NT2/D1 (cell line): ENCODE data around the gene ASB6.
A peak's percentile ranks its signal among the peaks of the same experiment; 100 is the strongest.

Experiments
- DNase-seq: peaks from one replicate; pipeline ENCODE4 v3.0.0-alpha.2; 2011; ENCODE audit warnings: low read depth, low spot score
- H3K27me3 ChIP-seq: 2 replicates; pipeline ENCODE4 v1.6.0; 2011; ENCODE audit warnings: mild to moderate bottlenecking; ENCODE audit not compliant: insufficient read length, insufficient read depth
- H3K36me3 ChIP-seq: 2 replicates; pipeline ENCODE4 v1.6.1; 2011; ENCODE audit warnings: mild to moderate bottlenecking, low read length, mixed read lengths; ENCODE audit not compliant: insufficient read depth, insufficient read length
- H3K4me1 ChIP-seq: 2 replicates; pipeline ENCODE4 v1.5.1; 2011; ENCODE audit not compliant: insufficient read depth, insufficient read length
- H3K4me3 ChIP-seq: 2 replicates; pipeline ENCODE4 v1.5.1; 2011; ENCODE audit warnings: low read depth; ENCODE audit not compliant: insufficient read length
- H3K9ac ChIP-seq: 2 replicates; pipeline ENCODE4 v1.6.0; 2011; ENCODE audit warnings: low read depth; ENCODE audit not compliant: insufficient read length
- H3K9me3 ChIP-seq: 2 replicates; pipeline ENCODE4 v1.5.1; 2011; ENCODE audit warnings: mild to moderate bottlenecking, low read length; ENCODE audit not compliant: insufficient read depth
- SUZ12 ChIP-seq: IDR thresholded peaks from 2 replicates; pipeline ENCODE4 v1.6.1; 2011; ENCODE audit not compliant: insufficient read length, insufficient read depth; ENCODE audit errors: extremely low read depth
- YY1 ChIP-seq: IDR thresholded peaks from 2 replicates; pipeline ENCODE4 v1.6.1; 2011; ENCODE audit not compliant: insufficient read length, insufficient read depth
- ZNF274 ChIP-seq: IDR thresholded peaks from 2 replicates; pipeline ENCODE4 v1.6.1; 2011; ENCODE audit warnings: mild to moderate bottlenecking, low read depth, low read length

The ASB6 gene

GRCh38 chr9:129608561-129609481 is 33.1 kb downstream of the ASB6 start:
- Histone ChIP-seq H3K4me1 (peaks cover 34% of the 10 kb centered on the region), H3K27me3 (no peaks in the 10 kb centered on the region), H3K4me3 (no peak overlapping the region), H3K36me3 (no peaks in the 10 kb centered on the region), H3K9me3 (no peaks in the 10 kb centered on the region), H3K9ac (peak overlapping the region; percentile 46)
- DNase-seq, result no peak
- no peak for TF ChIP-seq YY1
- no peak for TF ChIP-seq SUZ12
- no peak for TF ChIP-seq ZNF274

GRCh38 chr9:129607027-129607387 is 34.9 kb downstream of the ASB6 start:
- Histone ChIP-seq H3K9me3 (no peaks in the 10 kb centered on the region), H3K36me3 (no peaks in the 10 kb centered on the region), H3K27me3 (no peaks in the 10 kb centered on the region), H3K4me3 (no peak overlapping the region), H3K4me1 (peaks cover 27% of the 10 kb centered on the region), H3K9ac (peak overlapping the region; percentile 24)
- DNase-seq, result no peak
- no peak for TF ChIP-seq ZNF274
- TF ChIP-seq YY1, result no peak
- TF ChIP-seq SUZ12, result no peak

GRCh38 chr9:129606161-129607026 is 35.6 kb downstream of the ASB6 start:
- Histone ChIP-seq H3K36me3 (no peaks in the 10 kb centered on the region), H3K27me3 (no peaks in the 10 kb centered on the region), H3K9ac (no peak overlapping the region), H3K4me3 (no peak overlapping the region), H3K4me1 (peaks cover 25% of the 10 kb centered on the region), H3K9me3 (no peaks in the 10 kb centered on the region)
- TF ChIP-seq YY1 (no peak), ZNF274 (no peak), SUZ12 (no peak)
- no peak for DNase-seq

GRCh38 chr9:129604766-129605163 is 37.2 kb downstream of the ASB6 start:
- no peaks in the 10 kb centered on the region for H3K27me3 ChIP-seq
- H3K4me1 ChIP-seq, result peaks cover 28% of the 10 kb centered on the region
- no peak for DNase-seq
- H3K9ac ChIP-seq, result no peak overlapping the region
- no peaks in the 10 kb centered on the region for H3K9me3 ChIP-seq
- H3K4me3 ChIP-seq, result no peak overlapping the region
- no peaks in the 10 kb centered on the region for H3K36me3 ChIP-seq
- TF ChIP-seq ZNF274 (no peak), SUZ12 (no peak), YY1 (no peak)

- no peak for DNase-seq
- H3K4me1 ChIP-seq, result peaks cover 27% of the 10 kb centered on the region
- no peaks in the 10 kb centered on the region for H3K36me3 ChIP-seq
- H3K4me3 ChIP-seq, result no peak overlapping the region
- no peak overlapping the region for H3K9ac ChIP-seq
- H3K9me3 ChIP-seq, result no peaks in the 10 kb centered on the region
- no peaks in the 10 kb centered on the region for H3K27me3 ChIP-seq
- TF ChIP-seq ZNF274, result no peak
- TF ChIP-seq SUZ12, result no peak
- TF ChIP-seq YY1, result no peak
Measured at GRCh38 chr9:129604056-129604765, 37.7 kb downstream of the ASB6 start.

GRCh38 chr9:129602598-129603415 is 39.1 kb downstream of the ASB6 start:
- Histone ChIP-seq H3K36me3 (no peaks in the 10 kb centered on the region), H3K4me3 (no peak overlapping the region), H3K4me1 (peaks cover 28% of the 10 kb centered on the region), H3K27me3 (no peaks in the 10 kb centered on the region), H3K9me3 (no peaks in the 10 kb centered on the region), H3K9ac (peak overlapping the region; percentile 9)
- no peak for TF ChIP-seq ZNF274
- TF ChIP-seq SUZ12, result no peak
- TF ChIP-seq YY1, result no peak
- DNase-seq, result no peak
